Measurements from ENCODE around the gene DNAJB13.

The DNAJB13 gene

DNA sequence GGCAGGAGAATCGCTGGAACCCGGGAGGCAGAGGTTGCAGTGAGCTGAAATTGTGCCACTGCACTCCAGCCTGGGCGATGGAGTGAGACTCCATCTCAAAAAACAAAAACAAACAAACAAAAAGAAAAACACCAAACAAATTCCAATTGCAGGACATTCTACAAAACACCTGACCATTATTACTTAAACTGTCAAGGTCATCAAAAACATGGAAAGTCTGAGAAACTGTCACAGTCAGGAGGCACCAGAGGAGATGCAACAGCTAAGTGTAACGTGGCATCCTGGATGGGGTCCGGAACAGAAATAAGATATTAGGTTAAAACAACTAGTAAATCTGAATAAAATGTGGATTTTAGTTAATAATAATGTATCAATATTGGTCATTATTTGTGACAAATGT lies 914 bp upstream of the DNAJB13 start:
- no peak for TF ChIP-seq CTCF (IDR thresholded peaks at IDR 0.05; ENCODE audit: low read depth, low read length)
- H3K4me3 ChIP-seq (ENCODE audit: low read depth, low read length): no peak overlapping the region

DNA sequence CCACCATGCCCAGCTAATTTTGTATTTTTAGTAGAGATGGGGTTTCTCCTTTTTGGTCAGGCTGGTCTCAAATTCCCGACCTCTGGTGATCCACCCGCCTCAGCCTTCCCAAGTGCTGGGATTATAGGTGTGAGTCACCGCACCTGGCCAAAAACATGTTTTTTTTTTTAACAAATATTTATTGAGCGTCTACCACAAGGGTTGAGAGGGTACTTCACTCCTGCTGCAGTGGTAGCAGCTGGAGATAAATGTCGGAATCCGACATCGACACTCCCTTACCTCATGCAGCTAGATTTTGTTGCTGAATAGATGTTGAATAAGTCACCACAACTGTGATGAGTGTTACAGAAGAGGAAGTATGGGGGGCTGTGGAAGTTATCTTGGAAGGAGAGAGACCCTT lies 971 bp downstream of the DNAJB13 start:
- H3K4me3 ChIP-seq (ENCODE audit: low read depth, low read length): no peak overlapping the region
- TF ChIP-seq CTCF (IDR thresholded peaks at IDR 0.05; ENCODE audit: low read depth, low read length): no peak

- H3K4me3 ChIP-seq (ENCODE audit: low read depth, low read length): no peak overlapping the region
- TF ChIP-seq CTCF (IDR thresholded peaks at IDR 0.05; ENCODE audit: low read depth, low read length): no peak
Observed at GRCh38 chr11:73956876-73957653, 6.2 kb downstream of the DNAJB13 start.

- no peak overlapping the region for H3K4me3 ChIP-seq (ENCODE audit: low read depth, low read length)
- no peak for TF ChIP-seq CTCF (IDR thresholded peaks at IDR 0.05; ENCODE audit: low read depth, low read length)
Observed at GRCh38 chr11:73957654-73958361, 7.0 kb downstream of the DNAJB13 start.

DNA sequence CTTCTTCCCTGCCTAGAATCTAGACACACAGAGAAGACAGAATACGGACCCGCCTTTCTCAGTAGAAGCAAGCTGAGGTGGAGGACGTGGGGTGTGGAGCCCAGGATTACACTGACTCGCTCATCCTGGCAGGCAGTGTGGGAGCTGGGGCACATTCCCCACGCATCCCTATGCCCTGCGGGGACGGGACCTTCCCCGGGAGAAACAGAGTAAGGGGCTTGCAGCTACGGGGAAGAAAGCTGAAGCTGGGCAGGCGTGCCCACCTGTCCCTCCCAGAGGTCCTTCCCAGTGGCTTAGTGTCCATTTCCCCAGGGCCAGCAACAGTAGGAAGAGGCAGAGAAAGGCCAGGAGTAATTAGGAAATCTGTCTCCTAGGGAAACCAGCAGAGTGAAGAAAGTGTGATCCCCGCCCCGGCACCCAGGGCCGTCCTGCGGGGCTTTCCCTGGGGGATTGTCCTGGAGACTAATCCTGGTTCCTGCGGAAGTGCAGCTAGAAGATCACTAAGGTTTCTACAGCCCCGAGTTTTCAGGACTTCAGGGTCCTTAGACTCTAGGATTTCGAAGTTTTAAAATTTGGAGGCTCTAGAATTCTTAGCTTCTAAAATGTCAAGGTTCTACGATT lies 7.8 kb downstream of the DNAJB13 start:
- TF ChIP-seq CTCF (IDR thresholded peaks at IDR 0.05; ENCODE audit: low read depth, low read length): no peak
- no peak overlapping the region for H3K4me3 ChIP-seq (ENCODE audit: low read depth, low read length)

DNA sequence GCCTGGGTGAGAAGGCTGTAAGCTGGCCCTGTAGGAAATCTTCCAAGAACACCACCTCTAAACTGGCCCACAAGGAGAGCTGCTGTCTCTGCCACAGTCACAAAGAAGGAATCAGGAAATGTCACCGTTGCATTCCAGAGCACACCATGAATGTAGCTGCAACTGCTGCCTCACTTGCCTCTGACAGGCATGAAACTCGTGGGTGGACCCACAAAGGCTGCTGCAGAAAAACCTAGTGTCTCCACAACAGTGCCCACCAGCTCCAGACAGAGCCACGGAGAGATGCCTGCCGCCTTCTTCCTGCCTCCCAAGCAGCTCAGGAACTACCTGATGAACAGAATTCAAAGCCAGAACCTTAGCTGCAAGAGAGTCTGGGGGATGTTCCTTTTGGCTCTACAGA lies 10.5 kb downstream of the DNAJB13 start:
- H3K4me3 ChIP-seq (ENCODE audit: low read depth, low read length): no peak overlapping the region
- no peak for TF ChIP-seq CTCF (IDR thresholded peaks at IDR 0.05; ENCODE audit: low read depth, low read length)

All from WI38 (cell line).